Right lung (tissue), 5 donors: ENCODE data around the gene NCOA1. TPM values are rescaled to one million over a fixed set of nuclear protein-coding genes. Genes with fewer than 3 reads are reported as not detected.
"Not testable (repeated sequence)": the region's sequence is repeated elsewhere in the genome, so short reads cannot be mapped to it uniquely, and the experiment has no call there.

Experiments
- DNase-seq, 2 donors: peaks; one replicate each; pipeline ENCODE4 v3.0.0-alpha.2; 2013
- polyA plus RNA-seq, 5 donors: library from polyadenylated mRNA; unstranded; fragments of 120-200 nt; gene quantifications; one replicate each; pipeline versions ENCODE4 v1.2.1 to v1.2.3, GENCODE V29; 2013; ENCODE audit warnings: inconsistent platforms in 1 of 5, low replicate concordance in 1 of 5; ENCODE audit not compliant: insufficient read length in 5 of 5, insufficient read depth in 1 of 5

NCOA1 gene
- polyA plus RNA-seq, 5 donors: 44.3 to 67.1 (median 61.0) TPM

DNA sequence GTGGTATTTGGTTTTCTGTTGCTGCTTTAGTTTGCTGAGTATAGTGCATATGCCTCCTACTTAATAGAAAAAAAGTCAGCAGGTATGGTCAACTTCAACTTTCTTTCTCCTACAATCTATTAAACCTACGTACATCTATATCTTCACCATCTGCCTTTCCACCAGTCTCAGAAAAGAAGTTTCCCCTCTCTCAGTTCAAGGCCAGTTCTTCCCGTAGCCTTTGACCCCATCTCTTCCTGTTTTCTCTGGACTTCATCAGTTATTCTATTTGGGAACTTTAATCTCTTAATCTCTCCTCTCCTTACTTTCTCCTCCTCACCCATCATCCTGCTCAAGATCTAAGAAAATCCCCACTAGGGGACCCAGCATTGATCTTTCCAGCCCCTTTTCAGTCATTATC lies 296.5 kb downstream of the NCOA1 start:
- no peak for DNase-seq

DNA sequence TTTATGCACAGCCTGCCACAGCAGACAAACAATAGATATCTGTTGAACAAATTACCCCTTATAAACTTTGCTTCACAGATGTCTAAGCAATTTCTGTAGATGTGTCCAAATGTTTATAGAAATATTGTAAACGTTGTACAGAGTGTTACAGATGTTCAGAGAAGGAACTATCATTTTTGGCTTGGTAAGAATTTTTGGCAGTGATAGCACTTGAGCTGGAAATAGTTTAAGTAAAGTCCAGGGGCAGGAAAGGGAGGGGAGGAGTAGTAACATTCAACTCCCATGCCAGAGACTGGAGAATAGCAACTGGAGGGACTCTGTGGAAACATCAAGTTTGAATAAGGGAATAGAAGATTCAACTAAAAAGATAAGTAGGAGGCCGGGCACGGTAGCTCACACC lies 297.8 kb downstream of the NCOA1 start:
- no peak for DNase-seq

GRCh38 chr2:24791452-24791851 lies 300.4 kb downstream of the NCOA1 start:
- DNase-seq: no peak

GRCh38 chr2:24792542-24792873 lies 301.5 kb downstream of the NCOA1 start:
- no peak for DNase-seq

- DNase-seq: peak; percentile 98
Measured at GRCh38 chr2:24792874-24793760, 302.1 kb downstream of the NCOA1 start, which contains the start of the genes CENPO and PTRHD1. CENPO (plus strand) TSS chr2:24793425; CDS start chr2:24793920, 495 bp downstream. PTRHD1 (minus strand) TSS chr2:24793391; CDS start chr2:24793377, 14 bp downstream.

DNA sequence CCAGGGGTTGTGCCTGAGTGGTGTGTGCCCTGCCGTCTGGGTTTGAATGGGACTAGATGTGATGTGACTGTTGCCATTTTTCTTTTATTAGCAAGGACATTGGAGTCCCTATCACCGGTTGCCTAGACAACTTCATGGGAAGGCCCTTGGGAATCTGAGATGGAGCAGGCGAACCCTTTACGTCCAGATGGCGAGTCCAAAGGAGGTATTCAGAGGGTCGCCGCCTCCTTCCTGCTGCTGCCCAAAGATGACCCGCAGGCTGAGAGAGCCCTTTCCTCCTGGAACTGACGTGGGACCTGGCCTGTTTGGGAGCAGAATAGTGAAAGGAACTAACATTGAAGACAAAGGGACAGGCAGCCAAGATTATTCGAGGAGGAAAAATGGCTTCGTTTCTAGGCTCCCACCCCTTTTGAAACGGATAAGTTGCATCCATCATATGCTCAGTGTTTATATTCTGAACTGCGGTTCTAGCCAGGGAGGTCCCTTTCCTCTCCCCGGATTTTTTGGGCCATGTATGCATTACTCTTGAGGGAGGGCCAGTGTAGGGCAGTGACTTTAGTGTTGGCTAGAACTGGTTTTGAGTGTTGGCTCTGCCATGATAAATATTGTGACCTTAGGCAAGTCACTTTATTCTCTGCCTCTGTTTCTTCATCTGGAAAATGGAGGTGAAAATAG lies 302.8 kb downstream of the NCOA1 start:
- DNase-seq: peak in 1 of 2 donors; percentile 20

GRCh38 chr2:24797644-24798043 lies 306.6 kb downstream of the NCOA1 start:
- DNase-seq: no peak

- DNase-seq: not testable (repeated sequence)
Measured at GRCh38 chr2:24800487-24800886, 309.4 kb downstream of the NCOA1 start.

- DNase-seq: not testable (repeated sequence)
Measured at GRCh38 chr2:24805811-24806660, 315.0 kb downstream of the NCOA1 start.

- no peak for DNase-seq
Measured at GRCh38 chr2:24806661-24807036, 315.6 kb downstream of the NCOA1 start.

GRCh38 chr2:24809316-24810007 lies 318.4 kb downstream of the NCOA1 start:
- DNase-seq: no peak

- DNase-seq: no peak
Measured at GRCh38 chr2:24813691-24814137, 322.7 kb downstream of the NCOA1 start.

- no peak for DNase-seq
Measured at GRCh38 chr2:24814516-24814915, 323.5 kb downstream of the NCOA1 start.

- DNase-seq: no peak
Measured at GRCh38 chr2:24815171-24815570, 324.1 kb downstream of the NCOA1 start.

- no peak for DNase-seq
Measured at GRCh38 chr2:24816404-24816803, 325.4 kb downstream of the NCOA1 start.

GRCh38 chr2:24816884-24817283 lies 325.8 kb downstream of the NCOA1 start:
- no peak for DNase-seq

DNA sequence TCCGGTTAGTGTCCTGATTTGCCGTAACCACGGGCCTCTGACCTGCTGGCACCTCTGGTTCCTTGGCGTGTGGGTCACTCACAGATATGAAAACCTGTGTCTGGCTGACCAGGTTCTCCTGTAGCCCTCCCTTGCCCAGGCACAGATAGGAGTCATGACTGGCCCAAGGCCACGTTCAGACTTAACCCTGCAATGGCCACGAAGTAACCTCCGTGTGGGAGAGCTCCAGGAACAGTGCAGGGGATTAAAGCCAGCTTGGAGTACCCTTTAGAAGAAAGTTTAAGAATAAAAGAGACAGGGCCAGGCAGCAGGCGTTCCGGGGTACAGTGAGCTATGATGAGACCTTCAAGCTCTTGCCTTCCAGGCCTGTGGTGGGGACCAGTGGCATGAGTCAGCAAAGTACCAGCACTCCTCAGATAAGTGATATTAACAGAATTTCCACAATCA lies 327.7 kb downstream of the NCOA1 start:
- no peak for DNase-seq

DNA sequence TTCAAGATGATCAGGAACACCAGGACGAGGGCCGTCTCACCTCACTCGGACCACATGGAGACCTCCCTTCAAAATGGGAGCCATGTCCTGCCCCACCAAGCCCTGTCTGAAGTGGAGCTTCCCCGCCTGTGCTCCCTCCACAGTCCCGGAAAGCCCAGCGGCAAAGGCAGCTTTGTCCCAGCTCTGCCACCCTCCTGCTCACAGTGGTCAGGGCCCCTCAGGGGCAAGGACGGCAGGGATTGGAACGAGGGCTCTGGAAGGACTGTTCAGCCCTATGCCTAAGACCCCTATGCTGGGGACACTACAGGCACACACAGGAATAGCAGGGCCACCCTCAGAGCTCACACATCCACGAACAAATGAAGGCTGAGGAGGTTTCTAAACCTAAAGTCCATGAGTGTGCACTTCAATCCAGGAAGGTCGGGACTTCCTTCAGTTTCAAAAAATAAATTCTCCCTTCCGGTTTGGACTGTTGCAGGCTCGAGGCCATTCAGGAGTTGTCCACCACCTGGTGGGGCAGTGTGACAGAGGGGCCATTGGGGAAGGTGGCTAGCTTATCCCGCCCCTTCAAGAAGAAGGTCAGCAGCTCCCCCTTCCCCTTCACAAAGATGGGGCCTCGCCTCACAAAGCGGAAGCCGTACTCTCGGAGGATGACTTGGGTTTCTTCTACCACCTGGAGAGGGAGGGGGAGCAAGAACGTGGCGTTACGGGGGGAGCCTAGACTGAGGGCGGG lies 328.6 kb downstream of the NCOA1 start:
- no peak for DNase-seq

- DNase-seq: no peak
Measured at GRCh38 chr2:24820175-24820513, 329.1 kb downstream of the NCOA1 start.
